ENCODE measurements around the gene DNM3. TPM values are rescaled to one million over a fixed set of nuclear protein-coding genes. Genes with fewer than 3 reads are reported as not detected.

DNM3 gene
- polyA plus RNA-seq, 1 of the 3 experiments (the other 2 are of a cell fraction), result 0.43 TPM

- no peak for TF ChIP-seq GATA2 (CRISPR knock-in tag; IDR thresholded peaks at IDR 0.05)
- TF ChIP-seq YY1 (IDR thresholded peaks at IDR 0.05; ENCODE audit: low read depth), result no peak
- TF ChIP-seq POLR2AphosphoS5 (IDR thresholded peaks at IDR 0.05; ENCODE audit: low read depth, low read length), result no peak
- no peak for TF ChIP-seq NFIC (IDR thresholded peaks at IDR 0.05; ENCODE audit: borderline replicate concordance)
- TF ChIP-seq RFX5 (IDR thresholded peaks at IDR 0.05; ENCODE audit: low read length), result no peak
- TF ChIP-seq, protein P1, sequence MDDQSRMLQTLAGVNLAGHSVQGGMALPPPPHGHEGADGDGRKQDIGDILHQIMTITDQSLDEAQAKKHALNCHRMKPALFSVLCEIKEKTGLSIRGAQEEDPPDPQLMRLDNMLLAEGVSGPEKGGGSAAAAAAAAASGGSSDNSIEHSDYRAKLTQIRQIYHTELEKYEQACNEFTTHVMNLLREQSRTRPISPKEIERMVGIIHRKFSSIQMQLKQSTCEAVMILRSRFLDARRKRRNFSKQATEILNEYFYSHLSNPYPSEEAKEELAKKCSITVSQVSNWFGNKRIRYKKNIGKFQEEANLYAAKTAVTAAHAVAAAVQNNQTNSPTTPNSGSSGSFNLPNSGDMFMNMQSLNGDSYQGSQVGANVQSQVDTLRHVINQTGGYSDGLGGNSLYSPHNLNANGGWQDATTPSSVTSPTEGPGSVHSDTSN (IDR thresholded peaks at IDR 0.05), result no peak
- no peak for TF ChIP-seq MAX (IDR thresholded peaks at IDR 0.05; ENCODE audit: low read depth)
- TF ChIP-seq, protein P2, sequence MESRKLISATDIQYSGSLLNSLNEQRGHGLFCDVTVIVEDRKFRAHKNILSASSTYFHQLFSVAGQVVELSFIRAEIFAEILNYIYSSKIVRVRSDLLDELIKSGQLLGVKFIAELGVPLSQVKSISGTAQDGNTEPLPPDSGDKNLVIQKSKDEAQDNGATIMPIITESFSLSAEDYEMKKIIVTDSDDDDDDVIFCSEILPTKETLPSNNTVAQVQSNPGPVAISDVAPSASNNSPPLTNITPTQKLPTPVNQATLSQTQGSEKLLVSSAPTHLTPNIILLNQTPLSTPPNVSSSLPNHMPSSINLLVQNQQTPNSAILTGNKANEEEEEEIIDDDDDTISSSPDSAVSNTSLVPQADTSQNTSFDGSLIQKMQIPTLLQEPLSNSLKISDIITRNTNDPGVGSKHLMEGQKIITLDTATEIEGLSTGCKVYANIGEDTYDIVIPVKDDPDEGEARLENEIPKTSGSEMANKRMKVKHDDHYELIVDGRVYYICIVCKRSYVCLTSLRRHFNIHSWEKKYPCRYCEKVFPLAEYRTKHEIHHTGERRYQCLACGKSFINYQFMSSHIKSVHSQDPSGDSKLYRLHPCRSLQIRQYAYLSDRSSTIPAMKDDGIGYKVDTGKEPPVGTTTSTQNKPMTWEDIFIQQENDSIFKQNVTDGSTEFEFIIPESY (IDR thresholded peaks at IDR 0.05; ENCODE audit: borderline replicate concordance, low read depth), result no peak
Observed at GRCh38 chr1:172201572-172201971, 360.3 kb downstream of the DNM3 start (continued).

DNA sequence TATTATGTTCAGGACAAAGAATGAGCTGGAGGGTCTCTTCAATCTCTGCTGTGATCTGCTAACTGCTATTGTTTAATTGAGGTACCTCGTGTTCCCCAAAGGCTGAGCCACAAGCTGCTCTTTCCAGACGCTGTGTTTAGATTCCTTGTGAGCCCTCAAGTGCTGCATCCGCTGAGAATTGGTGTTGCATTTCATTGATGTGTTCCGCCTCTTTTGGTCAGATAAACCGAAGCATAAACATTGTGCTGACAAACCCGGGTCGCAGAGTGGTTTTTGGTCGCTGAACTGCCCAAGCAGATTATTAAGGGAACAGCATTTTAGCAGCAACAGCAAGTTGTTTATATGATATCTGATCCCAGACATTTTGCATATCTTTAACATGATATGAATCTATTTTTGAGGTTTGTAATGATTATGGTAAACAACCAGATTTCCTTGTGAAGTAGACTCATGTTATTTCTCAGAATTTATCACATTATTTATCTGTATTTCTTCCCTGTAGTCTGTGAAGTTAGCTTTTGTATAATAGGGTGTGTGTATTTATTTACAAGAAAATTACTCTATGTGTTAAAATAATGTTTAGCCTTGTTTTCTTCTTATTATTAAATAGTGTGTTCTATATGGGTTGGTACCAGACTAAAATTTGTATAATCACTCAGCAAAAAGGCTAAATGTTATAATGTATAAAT is 362.0 kb downstream of the DNM3 start:
- 86% methylated on average over 8 of the region's 8 CpGs for WGBS (ENCODE audit: low lambda C conversion rate)
- H3K9ac ChIP-seq, result no peak overlapping the region
- CTCF ChIA-PET, result no interaction called here
- TF ChIP-seq RAD21 (IDR thresholded peaks at IDR 0.05; ENCODE audit: low read length) (no peak), MXI1 (IDR thresholded peaks at IDR 0.05; ENCODE audit: low read depth, low read length) (no peak), RCOR1 (IDR thresholded peaks at IDR 0.05; ENCODE audit: low read length) (no peak), JUND (IDR thresholded peaks at IDR 0.05) (no peak), FOXJ3 (CRISPR knock-in tag; IDR thresholded peaks at IDR 0.05) (no peak), CTCF (IDR thresholded peaks at IDR 0.05) (no peak), ELF1 (IDR thresholded peaks at IDR 0.05) (no peak), IRF3 (IDR thresholded peaks at IDR 0.05; ENCODE audit: low read depth, low read length) (no peak)
- TF ChIP-seq, protein P2 (IDR thresholded peaks at IDR 0.05; ENCODE audit: borderline replicate concordance, low read depth), result no peak
- TF ChIP-seq, protein P3, sequence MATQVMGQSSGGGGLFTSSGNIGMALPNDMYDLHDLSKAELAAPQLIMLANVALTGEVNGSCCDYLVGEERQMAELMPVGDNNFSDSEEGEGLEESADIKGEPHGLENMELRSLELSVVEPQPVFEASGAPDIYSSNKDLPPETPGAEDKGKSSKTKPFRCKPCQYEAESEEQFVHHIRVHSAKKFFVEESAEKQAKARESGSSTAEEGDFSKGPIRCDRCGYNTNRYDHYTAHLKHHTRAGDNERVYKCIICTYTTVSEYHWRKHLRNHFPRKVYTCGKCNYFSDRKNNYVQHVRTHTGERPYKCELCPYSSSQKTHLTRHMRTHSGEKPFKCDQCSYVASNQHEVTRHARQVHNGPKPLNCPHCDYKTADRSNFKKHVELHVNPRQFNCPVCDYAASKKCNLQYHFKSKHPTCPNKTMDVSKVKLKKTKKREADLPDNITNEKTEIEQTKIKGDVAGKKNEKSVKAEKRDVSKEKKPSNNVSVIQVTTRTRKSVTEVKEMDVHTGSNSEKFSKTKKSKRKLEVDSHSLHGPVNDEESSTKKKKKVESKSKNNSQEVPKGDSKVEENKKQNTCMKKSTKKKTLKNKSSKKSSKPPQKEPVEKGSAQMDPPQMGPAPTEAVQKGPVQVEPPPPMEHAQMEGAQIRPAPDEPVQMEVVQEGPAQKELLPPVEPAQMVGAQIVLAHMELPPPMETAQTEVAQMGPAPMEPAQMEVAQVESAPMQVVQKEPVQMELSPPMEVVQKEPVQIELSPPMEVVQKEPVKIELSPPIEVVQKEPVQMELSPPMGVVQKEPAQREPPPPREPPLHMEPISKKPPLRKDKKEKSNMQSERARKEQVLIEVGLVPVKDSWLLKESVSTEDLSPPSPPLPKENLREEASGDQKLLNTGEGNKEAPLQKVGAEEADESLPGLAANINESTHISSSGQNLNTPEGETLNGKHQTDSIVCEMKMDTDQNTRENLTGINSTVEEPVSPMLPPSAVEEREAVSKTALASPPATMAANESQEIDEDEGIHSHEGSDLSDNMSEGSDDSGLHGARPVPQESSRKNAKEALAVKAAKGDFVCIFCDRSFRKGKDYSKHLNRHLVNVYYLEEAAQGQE (IDR thresholded peaks at IDR 0.05; ENCODE audit: low read depth, low read length), result no peak
- TF ChIP-seq, protein P1 (IDR thresholded peaks at IDR 0.05), result no peak

More for the DNA sequence above, 362.0 kb downstream of the DNM3 start:
- H3K4me1 ChIP-seq (ENCODE audit: control insufficient read depth in 1 of 2, insufficient read depth in 2 of 2, low read depth in 1 of 2, low read length in 1 of 2), result peaks cover 0 to 3% of the 10 kb centered on the region in 2 experiments; a peak in 2 of 4 replicates
- H4K20me1 ChIP-seq (ENCODE audit: insufficient read depth), result no peaks in the 10 kb centered on the region
- H3K4me3 ChIP-seq (ENCODE audit: low read depth in 2 of 2, low read length in 1 of 2), result no peak overlapping the region
- H3K27me3 ChIP-seq (ENCODE audit: insufficient read depth), result no peaks in the 10 kb centered on the region
- no peak overlapping the region for H2AFZ ChIP-seq (ENCODE audit: low read depth)
- POLR2A ChIA-PET, result no interaction called here
- DNase-seq, result no peak
- no peak overlapping the region for H3K4me2 ChIP-seq
- H3K9me2 ChIP-seq, result no peaks in the 10 kb centered on the region
- H3K9me3 ChIP-seq, result peaks cover 11% of the 10 kb centered on the region; the same call in 1 of the 2 replicates
- no peaks in the 10 kb centered on the region for H3K36me3 ChIP-seq (replicated peaks in 1 of 2; ENCODE audit: control insufficient read depth in 1 of 2, insufficient read depth in 2 of 2, low read length in 1 of 2)
- no peaks in the 10 kb centered on the region for H3F3A ChIP-seq (replicated peaks; ENCODE audit: insufficient read depth)
- H3K27ac ChIP-seq (ENCODE audit: low read depth in 2 of 2, low read length in 1 of 2), result no peak overlapping the region
- H3K79me2 ChIP-seq (ENCODE audit: insufficient read depth), result no peaks in the 10 kb centered on the region
